H9 (cell line): ENCODE results near the gene N4BP2. TPM values are rescaled to one million over a fixed set of nuclear protein-coding genes. Genes with fewer than 3 reads are reported as not detected.

Experiments used
- DNase-seq: peaks from one replicate; pipeline ENCODE4 v3.0.0-alpha.2; 2017
- H2AFZ ChIP-seq: one replicate; pipeline ENCODE4 v1.6.1; 2013; ENCODE audit warnings: mild to moderate bottlenecking, low read length, control low read depth, moderate library complexity
- H2AK5ac ChIP-seq: 2 replicates; pipeline ENCODE4 v1.6.1; 2013; ENCODE audit warnings: low read length, control low read depth, mixed read lengths; ENCODE audit not compliant: insufficient read length
- H2BK120ac ChIP-seq: one replicate; pipeline ENCODE4 v1.6.1; 2013; ENCODE audit warnings: low read depth, mild to moderate bottlenecking, low read length, control low read depth, inconsistent platforms; ENCODE audit not compliant: poor library complexity, severe bottlenecking
- H2BK12ac ChIP-seq: 2 replicates; pipeline ENCODE4 v1.6.1; 2013; ENCODE audit warnings: low read length, control low read depth, mixed read lengths, low read depth; ENCODE audit not compliant: insufficient read length
- H2BK15ac ChIP-seq: 2 replicates; pipeline ENCODE4 v1.6.1; 2013; ENCODE audit warnings: low read depth, low read length, control low read depth
- H2BK20ac ChIP-seq: one replicate; pipeline ENCODE4 v1.6.1; 2013; ENCODE audit warnings: low read depth, mild to moderate bottlenecking, low read length, control low read depth, inconsistent platforms; ENCODE audit not compliant: poor library complexity, severe bottlenecking
- H2BK5ac ChIP-seq: 2 replicates; pipeline ENCODE4 v1.6.1; 2013; ENCODE audit warnings: low read length, control low read depth, mixed read lengths; ENCODE audit not compliant: insufficient read length
- H3K14ac ChIP-seq: 2 replicates; pipeline ENCODE4 v1.6.1; 2013; ENCODE audit warnings: low read length, control low read depth; ENCODE audit not compliant: insufficient read depth
- H3K18ac ChIP-seq: 2 replicates; pipeline ENCODE4 v1.6.1; 2013; ENCODE audit warnings: low read depth, mild to moderate bottlenecking, mixed read lengths, low read length, control low read depth; ENCODE audit not compliant: insufficient read length
- H3K23ac ChIP-seq: 2 replicates; pipeline ENCODE4 v1.6.1; 2013; ENCODE audit warnings: low read length, control low read depth, mixed read lengths, low read depth; ENCODE audit not compliant: insufficient read length
- H3K23me2 ChIP-seq: 2 replicates; pipeline ENCODE4 v1.6.1; 2013; ENCODE audit warnings: low read depth, mild to moderate bottlenecking, mixed read lengths, low read length, control low read depth; ENCODE audit not compliant: insufficient read length, poor library complexity, severe bottlenecking
- H3K27ac ChIP-seq: 2 replicates; pipeline ENCODE4 v1.5.1; 2013; ENCODE audit warnings: low read length, control low read depth, mixed read lengths, low read depth; ENCODE audit not compliant: insufficient read length
- H3K27me3 ChIP-seq: 2 replicates; pipeline ENCODE4 v1.6.1; 2013; ENCODE audit warnings: low read length, control low read depth, inconsistent platforms; ENCODE audit not compliant: insufficient read depth
- H3K4ac ChIP-seq: 2 replicates; pipeline ENCODE4 v1.6.1; 2013; ENCODE audit warnings: low read depth, mild to moderate bottlenecking, control low read depth, inconsistent platforms, low read length, moderate library complexity
- H3K4me1 ChIP-seq: 2 replicates; pipeline ENCODE4 v1.6.1; 2013; ENCODE audit warnings: low read length, control low read depth, inconsistent platforms; ENCODE audit not compliant: insufficient read depth
- H3K4me2 ChIP-seq: 2 replicates; pipeline ENCODE4 v1.6.1; 2013; ENCODE audit warnings: low read length, control low read depth, mixed read lengths; ENCODE audit not compliant: insufficient read length, insufficient read depth
- H3K56ac ChIP-seq: 2 replicates; pipeline ENCODE4 v1.6.1; 2013; ENCODE audit warnings: low read depth, mild to moderate bottlenecking, mixed read lengths, low read length, control low read depth; ENCODE audit not compliant: insufficient read length
- H3K79me1 ChIP-seq: 2 replicates; pipeline ENCODE4 v1.6.1; 2013; ENCODE audit warnings: low read depth, mild to moderate bottlenecking, moderate library complexity, low read length, control low read depth, inconsistent platforms; ENCODE audit not compliant: insufficient read depth, poor library complexity, severe bottlenecking
- H3K79me2 ChIP-seq: 2 replicates; pipeline ENCODE4 v1.6.1; 2013; ENCODE audit warnings: low read length, control low read depth, inconsistent platforms; ENCODE audit not compliant: insufficient read depth
- H3K9ac ChIP-seq: 2 replicates; pipeline ENCODE4 v1.6.1; 2013; ENCODE audit warnings: low read length, control low read depth, mixed read lengths; ENCODE audit not compliant: insufficient read length; ENCODE audit errors: extremely low read depth
- H3K9me3 ChIP-seq: one replicate; pipeline ENCODE4 v1.6.1; 2013; ENCODE audit warnings: low read depth, low read length, inconsistent platforms; ENCODE audit not compliant: control insufficient read depth
- H3T11ph ChIP-seq: one replicate; pipeline ENCODE4 v1.6.1; 2013; ENCODE audit warnings: mild to moderate bottlenecking, low read length, control low read depth, inconsistent platforms
- H4K20me1 ChIP-seq: one replicate; pipeline ENCODE4 v1.6.1; 2013; ENCODE audit not compliant: control insufficient read depth, insufficient read length, insufficient read depth
- H4K5ac ChIP-seq: 2 replicates; pipeline ENCODE4 v1.6.1; 2013; ENCODE audit warnings: low read depth, mild to moderate bottlenecking, mixed read lengths, low read length, control low read depth; ENCODE audit not compliant: insufficient read length
- H4K8ac ChIP-seq: replicated peaks from 2 replicates; pipeline ENCODE4 v1.6.1; 2013; ENCODE audit warnings: low read length, control low read depth, mixed read lengths, low read depth; ENCODE audit not compliant: insufficient read length
- H4K91ac ChIP-seq: 2 replicates; pipeline ENCODE4 v1.6.1; 2013; ENCODE audit warnings: low read depth, mild to moderate bottlenecking, moderate library complexity, mixed read lengths, low read length, control low read depth; ENCODE audit not compliant: insufficient read length
- H3K27ac Mint-ChIP-seq, 3 experiments: 2 replicates in 2 of 3; 3 replicates in 1 of 3; pipeline ENCODE4 v1.8.0; 2020 to 2021; ENCODE audit warnings: mixed read lengths in 3 of 3, mild to moderate bottlenecking in 1 of 3, moderate library complexity in 1 of 3
- H3K27me3 Mint-ChIP-seq: 2 replicates; pipeline ENCODE4 v1.8.0; 2021; ENCODE audit warnings: low read depth, mild to moderate bottlenecking, moderate library complexity, mixed read lengths
- H3K36me3 Mint-ChIP-seq, 3 experiments: 2 replicates in 2 of 3; 3 replicates in 1 of 3; pipeline ENCODE4 v1.8.0; 2020 to 2021; ENCODE audit warnings: low read depth in 3 of 3, mixed read lengths in 3 of 3; ENCODE audit not compliant: insufficient read depth in 1 of 3
- H3K4me1 Mint-ChIP-seq, 2 experiments: 2 replicates each; pipeline ENCODE4 v1.8.0; 2020; ENCODE audit warnings: mixed read lengths in 2 of 2
- H3K4me3 Mint-ChIP-seq, 2 experiments: 2 replicates in 1 of 2; 3 replicates in 1 of 2; pipeline ENCODE4 v1.8.0; 2020 to 2021; ENCODE audit warnings: mild to moderate bottlenecking in 2 of 2, mixed read lengths in 2 of 2, moderate library complexity in 1 of 2
- H3K9me3 Mint-ChIP-seq, 2 experiments: 2 replicates in 1 of 2; 3 replicates in 1 of 2; pipeline ENCODE4 v1.8.0; 2020; ENCODE audit warnings: mild to moderate bottlenecking in 2 of 2, mixed read lengths in 2 of 2, moderate library complexity in 1 of 2
- WGBS: extraction: QIAGEN DNeasy Blood & Tissue Kit; methylation state at CpG from one replicate; pipeline ENCODE4 v1.1.7; 2013; ENCODE audit warnings: missing lambda C conversion rate, low lambda C conversion rate, mixed read lengths; ENCODE audit not compliant: insufficient read length; ENCODE audit errors: extremely low coverage; 5-methylcytosine and 5-hydroxymethylcytosine counted together
- total RNA-seq: library from RNA; stranded (reverse); gene quantifications from 2 replicates; pipeline ENCODE4 v1.2.1, GENCODE V29; 2021
- TF ChIP-seq, protein P1 (sequence below): fragments of 200-600 bp; sonication (generic); conservative IDR thresholded peaks from 3 replicates; pipeline ENCODE4 v1.8.0; 2021; ENCODE audit warnings: antibody characterized with exemption, mild to moderate bottlenecking

N4BP2 gene
- total RNA-seq, 1 experiment from 2014 or later: 35.0 TPM

DNA sequence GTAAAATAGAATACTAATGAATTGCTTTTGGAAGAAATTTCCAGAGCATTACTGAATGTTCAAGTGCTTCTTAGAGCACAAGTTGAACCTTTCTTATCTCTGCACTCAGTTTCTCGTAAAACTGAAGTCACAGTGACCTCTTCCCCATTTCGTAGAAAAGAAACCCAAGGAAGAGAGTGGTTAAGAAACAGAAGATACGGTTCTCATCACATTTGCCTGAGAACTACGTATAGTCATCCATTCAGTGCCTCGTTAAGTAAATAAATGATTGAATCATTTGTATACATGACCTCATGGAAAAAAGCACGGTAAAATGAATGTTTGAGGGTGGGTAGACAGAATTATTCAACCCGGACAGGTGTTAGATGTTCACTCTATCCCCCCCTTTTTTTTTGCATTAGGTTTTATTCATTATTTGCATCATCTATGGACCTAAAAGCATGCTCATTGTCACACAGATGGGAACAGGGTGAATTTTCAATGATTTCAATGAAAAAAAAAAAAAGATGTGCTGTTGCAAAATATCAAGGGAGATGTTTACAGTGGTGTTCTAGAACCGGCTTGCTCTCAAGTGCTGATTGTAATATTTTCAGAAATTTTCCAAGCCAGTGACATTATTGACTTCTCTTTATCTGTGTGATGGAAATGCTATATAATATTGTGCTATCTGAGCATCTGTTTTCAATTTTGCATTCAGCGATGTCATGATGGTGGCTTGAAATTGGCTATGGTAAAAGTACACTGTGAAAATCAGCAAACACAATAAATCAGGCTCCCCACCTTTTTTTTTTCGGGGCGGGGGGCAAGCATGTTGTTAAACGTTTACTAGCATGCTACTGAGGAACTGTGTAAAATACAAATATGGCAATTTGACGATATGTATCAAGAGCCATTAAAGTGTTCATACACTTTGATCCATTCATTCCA lies 144.5 kb downstream of the N4BP2 start:
- Histone ChIP-seq H3K27ac (no peak overlapping the region), H3K9ac (no peak overlapping the region), H3K56ac (no peak overlapping the region), H3K18ac (no peak overlapping the region), H3K23ac (no peak overlapping the region), H2AFZ (no peak overlapping the region), H3K79me2 (peaks cover 4% of the 10 kb centered on the region; the same call in 1 of the 2 replicates), H3K79me1 (no peaks in the 10 kb centered on the region), H3K14ac (no peak overlapping the region), H4K5ac (no peak overlapping the region), H3K4ac (no peak overlapping the region), H3T11ph (no peak overlapping the region), H4K91ac (no peak overlapping the region), H2BK120ac (no peak overlapping the region), H2BK5ac (no peak overlapping the region), H3K27me3 (no peaks in the 10 kb centered on the region), H4K20me1 (no peaks in the 10 kb centered on the region), H2BK12ac (no peak overlapping the region), H3K9me3 (no peaks in the 10 kb centered on the region), H3K4me2 (no peak overlapping the region), H3K4me1 (peaks cover 10% of the 10 kb centered on the region; the same call in 1 of the 2 replicates), H3K23me2 (peaks cover 5% of the 10 kb centered on the region), H2BK15ac (no peak overlapping the region), H2BK20ac (no peak overlapping the region), H2AK5ac (no peak overlapping the region), H4K8ac (no peak overlapping the region)
- DNase-seq: no peak
- TF ChIP-seq, protein P1, sequence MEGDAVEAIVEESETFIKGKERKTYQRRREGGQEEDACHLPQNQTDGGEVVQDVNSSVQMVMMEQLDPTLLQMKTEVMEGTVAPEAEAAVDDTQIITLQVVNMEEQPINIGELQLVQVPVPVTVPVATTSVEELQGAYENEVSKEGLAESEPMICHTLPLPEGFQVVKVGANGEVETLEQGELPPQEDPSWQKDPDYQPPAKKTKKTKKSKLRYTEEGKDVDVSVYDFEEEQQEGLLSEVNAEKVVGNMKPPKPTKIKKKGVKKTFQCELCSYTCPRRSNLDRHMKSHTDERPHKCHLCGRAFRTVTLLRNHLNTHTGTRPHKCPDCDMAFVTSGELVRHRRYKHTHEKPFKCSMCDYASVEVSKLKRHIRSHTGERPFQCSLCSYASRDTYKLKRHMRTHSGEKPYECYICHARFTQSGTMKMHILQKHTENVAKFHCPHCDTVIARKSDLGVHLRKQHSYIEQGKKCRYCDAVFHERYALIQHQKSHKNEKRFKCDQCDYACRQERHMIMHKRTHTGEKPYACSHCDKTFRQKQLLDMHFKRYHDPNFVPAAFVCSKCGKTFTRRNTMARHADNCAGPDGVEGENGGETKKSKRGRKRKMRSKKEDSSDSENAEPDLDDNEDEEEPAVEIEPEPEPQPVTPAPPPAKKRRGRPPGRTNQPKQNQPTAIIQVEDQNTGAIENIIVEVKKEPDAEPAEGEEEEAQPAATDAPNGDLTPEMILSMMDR: no peak
- Mint-ChIP-seq H3K4me3 (peak overlapping the region in 1 of 2 experiments; percentile 92; a peak in 1 of 5 replicates), H3K27me3 (no peaks in the 10 kb centered on the region), H3K36me3 (no peaks in the 10 kb centered on the region), H3K9me3 (no peaks in the 10 kb centered on the region), H3K27ac (no peak overlapping the region), H3K4me1 (peaks cover 49 to 50% of the 10 kb centered on the region in 2 experiments)
- WGBS: no CpG with 5 or more reads among the region's 13 CpGs
